Ishikawa (cell line): ENCODE measurements around the gene CNKSR2.

Experiments used
- EP300 ChIP-seq: IDR thresholded peaks from 2 replicates; pipeline ENCODE4 v1.6.1; 2012; ENCODE audit warnings: borderline replicate concordance
- MAX ChIP-seq: IDR thresholded peaks from 2 replicates; pipeline ENCODE4 v1.6.1; 2012
- NFIC ChIP-seq: IDR thresholded peaks from 2 replicates; pipeline ENCODE4 v1.6.1; 2012

GRCh38 chrX:21375708-21376009 is 1.4 kb downstream of the CNKSR2 start:
- TF ChIP-seq NFIC (no peak), EP300 (no peak), MAX (no peak)
